Astrocyte of the cerebellum (primary cell): ENCODE measurements around the gene TIMM50.

ENCODE experiments used
- DNase-seq: peaks from one replicate; pipeline ENCODE4 v3.0.0-alpha.2; 2011; ENCODE audit warnings: low read depth
- H3K4me3 ChIP-seq: 2 replicates; pipeline ENCODE4 v1.5.1; 2011; ENCODE audit warnings: mild to moderate bottlenecking, low read depth, low read length, moderate library complexity
- CTCF ChIP-seq: IDR thresholded peaks from 2 replicates; pipeline ENCODE4 v1.5.1; 2012; ENCODE audit warnings: low read length, low read depth, moderate library complexity, mild to moderate bottlenecking; ENCODE audit errors: missing control alignments
- in situ Hi-C: cut with HindIII; loops from 2 replicates; pipeline ENCODE4 v1.10.0; 2017; ENCODE audit warnings: low sequenced_read_pairs

Gene TIMM50

DNA sequence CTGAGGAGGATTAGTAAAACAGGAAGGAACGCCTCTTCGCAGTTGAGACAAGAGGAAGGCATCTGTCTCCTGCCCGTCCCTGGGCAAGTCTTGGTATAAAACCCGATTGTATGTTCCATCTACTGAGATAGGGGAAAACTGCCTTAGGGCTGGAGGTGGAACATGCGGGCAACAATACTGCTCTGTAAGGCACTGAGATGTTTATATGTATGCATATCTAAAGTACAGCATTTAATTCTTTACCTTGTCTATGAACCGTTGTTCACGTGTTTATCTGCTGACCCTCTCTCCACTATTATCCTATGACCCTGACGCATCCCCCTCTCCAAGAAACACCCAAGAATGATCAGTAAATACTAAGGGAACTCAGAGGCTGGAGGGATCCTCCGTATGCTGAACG, 722 bp upstream of the TIMM50 start:
- DNase-seq, result no peak
- no peak for TF ChIP-seq CTCF
- H3K4me3 ChIP-seq, result no peak overlapping the region
- in situ Hi-C loops, result no loop called here

- no peak for TF ChIP-seq CTCF
- H3K4me3 ChIP-seq, result peak overlapping the region; percentile 98
- DNase-seq, result no peak
- in situ Hi-C loops, result no loop called here
Observed at GRCh38 chr19:39481229-39481545, 549 bp downstream of the TIMM50 start.

GRCh38 chr19:39481676-39482075, 1.0 kb downstream of the TIMM50 start:
- no peak for TF ChIP-seq CTCF
- H3K4me3 ChIP-seq, result peak overlapping the region; percentile 98
- DNase-seq, result no peak
- in situ Hi-C loops, result no loop called here

- no peak overlapping the region for H3K4me3 ChIP-seq
- TF ChIP-seq CTCF, result no peak
- DNase-seq, result no peak
- in situ Hi-C loops, result no loop called here
Observed at GRCh38 chr19:39483141-39483540, 2.5 kb downstream of the TIMM50 start.

DNA sequence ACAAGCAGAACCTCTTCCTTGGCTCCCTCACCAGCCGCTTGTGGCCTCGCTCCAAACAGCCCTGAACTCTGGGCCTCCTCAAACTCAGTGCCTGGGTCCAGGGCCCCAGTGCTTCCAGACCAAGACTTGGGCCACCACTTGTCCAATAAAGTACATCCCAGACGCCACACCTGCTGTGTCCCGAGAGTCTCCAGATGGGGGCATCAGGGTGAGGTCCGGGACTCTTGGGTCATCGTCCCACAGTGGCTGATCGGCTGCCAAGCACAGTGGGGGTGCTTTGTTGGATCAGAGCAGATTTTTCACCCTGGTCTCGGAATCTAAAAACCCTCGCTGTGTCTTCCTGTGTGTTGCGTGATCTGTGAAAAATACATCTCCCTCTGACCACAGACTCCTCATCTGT, 9.1 kb downstream of the TIMM50 start:
- DNase-seq, result no peak
- no peak for TF ChIP-seq CTCF
- in situ Hi-C loops, result no loop called here
- no peak overlapping the region for H3K4me3 ChIP-seq

- in situ Hi-C loops, result no loop called here
- H3K4me3 ChIP-seq, result no peak overlapping the region
- DNase-seq, result no peak
- TF ChIP-seq CTCF, result no peak
Observed at GRCh38 chr19:39492225-39492624, 11.6 kb downstream of the TIMM50 start.

DNA sequence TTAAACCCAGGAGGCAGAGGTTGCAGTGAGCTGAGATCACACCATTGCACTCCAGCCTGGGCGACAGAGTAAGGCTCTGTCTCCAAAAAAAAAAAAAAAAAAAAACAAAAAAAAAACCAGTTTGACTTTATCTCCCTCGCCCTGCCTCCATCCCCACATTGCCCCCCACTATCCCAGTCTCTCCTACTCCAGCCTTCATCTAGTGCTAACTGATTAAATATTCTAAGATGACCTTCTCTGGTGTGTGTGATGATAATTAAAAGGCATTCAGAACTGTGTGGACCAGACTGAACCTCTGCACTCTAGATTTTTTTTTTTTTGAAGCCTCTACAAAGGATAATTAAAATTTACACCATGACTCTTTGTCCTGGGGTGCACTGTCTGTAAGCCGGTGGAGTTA, 12.2 kb downstream of the TIMM50 start:
- H3K4me3 ChIP-seq, result no peak overlapping the region
- TF ChIP-seq CTCF, result no peak
- DNase-seq, result no peak
- in situ Hi-C loops, result no loop called here
